ENCODE data around the gene TOMM70. TPM values are rescaled to one million over a fixed set of nuclear protein-coding genes. Genes with fewer than 3 reads are reported as not detected.

The TOMM70 gene
- polyA plus RNA-seq, 4 donors = 16.2 to 72.0 (median 26.0) TPM

- H3K27me3 ChIP-seq (ENCODE audit: control insufficient read depth in 3 of 3, insufficient read depth in 3 of 3, low read length in 3 of 3) = no peaks in the 10 kb centered on the region
- H3K4me1 ChIP-seq (ENCODE audit: control insufficient read depth in 3 of 3, insufficient read depth in 2 of 3, low read depth in 1 of 3, low read length in 2 of 3) = no peaks in the 10 kb centered on the region
- no peak overlapping the region for H3K4me3 ChIP-seq (ENCODE audit: low read depth in 1 of 3, low read length in 3 of 3)
- DNase-seq (no peak), FAIRE-seq (no peak)
- peaks cover 2 to 14% (median 5%) of the 10 kb centered on the region in 3 donors for H3K36me3 ChIP-seq (ENCODE audit: control insufficient read depth in 3 of 3, insufficient read depth in 2 of 3, low read depth in 1 of 3, low read length in 3 of 3)
- H3K27ac ChIP-seq (ENCODE audit: low read depth in 1 of 3, low read length in 2 of 3) = no peak overlapping the region
- H3K9me3 ChIP-seq (ENCODE audit: control insufficient read depth in 2 of 2, insufficient read depth in 1 of 2, low read depth in 1 of 2, low read length in 1 of 2) = no peaks in the 10 kb centered on the region
Measured at GRCh38 chr3:100324044-100324443, 76.8 kb downstream of the TOMM70 start.

DNA sequence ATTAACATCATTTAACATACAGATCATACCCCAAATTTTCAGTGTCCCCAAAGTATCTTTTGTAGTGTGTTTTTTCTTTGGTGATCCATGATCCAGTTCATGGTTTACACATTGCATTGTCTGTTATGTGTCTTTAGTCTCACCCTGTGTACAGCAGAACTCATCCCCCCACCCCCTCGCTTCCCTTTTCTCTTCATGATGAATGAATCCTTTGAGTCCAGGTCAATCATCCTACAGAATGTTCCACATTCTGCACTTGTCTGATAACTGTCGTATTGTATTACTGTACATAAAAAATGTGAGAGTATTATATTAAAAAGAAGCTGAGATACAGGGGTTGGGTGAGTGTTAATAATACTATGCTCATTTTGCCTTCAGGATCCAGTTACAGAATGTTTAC lies 80.9 kb downstream of the TOMM70 start:
- H3K4me3 ChIP-seq (ENCODE audit: low read depth in 1 of 3, low read length in 3 of 3) = no peak overlapping the region
- DNase-seq = no peak
- no peak for FAIRE-seq
- no peaks in the 10 kb centered on the region for H3K4me1 ChIP-seq (ENCODE audit: control insufficient read depth in 3 of 3, insufficient read depth in 2 of 3, low read depth in 1 of 3, low read length in 2 of 3)
- H3K36me3 ChIP-seq (ENCODE audit: control insufficient read depth in 3 of 3, insufficient read depth in 2 of 3, low read depth in 1 of 3, low read length in 3 of 3) = peaks cover 2 to 18% (median 5%) of the 10 kb centered on the region in 3 donors
- no peaks in the 10 kb centered on the region for H3K9me3 ChIP-seq (ENCODE audit: control insufficient read depth in 2 of 2, insufficient read depth in 1 of 2, low read depth in 1 of 2, low read length in 1 of 2)
- 91 to 96% (median 92%) methylated on average over 2 of the region's 2 CpGs for WGBS, 3 donors
- no peaks in the 10 kb centered on the region for H3K27me3 ChIP-seq (ENCODE audit: control insufficient read depth in 3 of 3, insufficient read depth in 3 of 3, low read length in 3 of 3)
- H3K27ac ChIP-seq (ENCODE audit: low read depth in 1 of 3, low read length in 2 of 3) = no peak overlapping the region

DNA sequence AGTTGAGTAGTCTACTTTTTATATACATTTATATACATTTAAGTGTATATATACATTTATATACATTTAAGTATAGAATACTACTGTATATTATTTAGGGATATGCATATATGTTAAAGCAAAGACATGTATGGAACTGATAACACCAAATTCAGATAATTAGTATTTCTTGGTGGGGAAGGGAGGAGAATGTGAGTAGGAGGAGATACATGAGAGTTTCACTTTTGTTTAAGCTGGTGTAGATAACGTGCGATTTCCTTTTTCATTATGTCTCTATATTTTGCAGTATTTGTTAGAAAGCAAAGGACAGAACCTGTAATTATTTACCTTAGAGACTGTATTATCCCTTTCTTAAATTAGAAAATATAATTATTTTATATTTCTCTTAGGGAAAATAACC lies 83.0 kb downstream of the TOMM70 start:
- Histone ChIP-seq H3K27me3 (ENCODE audit: control insufficient read depth in 3 of 3, insufficient read depth in 3 of 3, low read length in 3 of 3) (no peaks in the 10 kb centered on the region), H3K36me3 (ENCODE audit: control insufficient read depth in 3 of 3, insufficient read depth in 2 of 3, low read depth in 1 of 3, low read length in 3 of 3) (peaks cover 2 to 23% (median 4%) of the 10 kb centered on the region in 3 donors), H3K4me1 (ENCODE audit: control insufficient read depth in 3 of 3, insufficient read depth in 2 of 3, low read depth in 1 of 3, low read length in 2 of 3) (no peaks in the 10 kb centered on the region), H3K27ac (ENCODE audit: low read depth in 1 of 3, low read length in 2 of 3) (no peak overlapping the region), H3K4me3 (ENCODE audit: low read depth in 1 of 3, low read length in 3 of 3) (no peak overlapping the region), H3K9me3 (ENCODE audit: control insufficient read depth in 2 of 2, insufficient read depth in 1 of 2, low read depth in 1 of 2, low read length in 1 of 2) (no peaks in the 10 kb centered on the region)
- FAIRE-seq (no peak), DNase-seq (no peak)
- WGBS, 3 donors = 44 to 83% (median 65%) methylated on average over 2 of the region's 2 CpGs

- H3K27me3 ChIP-seq (ENCODE audit: control insufficient read depth in 3 of 3, insufficient read depth in 3 of 3, low read length in 3 of 3) = no peaks in the 10 kb centered on the region
- WGBS, 3 donors = 26 to 32% (median 29%) methylated on average over 8 of the region's 8 CpGs
- H3K4me1 ChIP-seq (ENCODE audit: control insufficient read depth in 3 of 3, insufficient read depth in 2 of 3, low read depth in 1 of 3, low read length in 2 of 3) = no peaks in the 10 kb centered on the region
- no peak for FAIRE-seq
- no peaks in the 10 kb centered on the region for H3K9me3 ChIP-seq (ENCODE audit: control insufficient read depth in 2 of 2, insufficient read depth in 1 of 2, low read depth in 1 of 2, low read length in 1 of 2)
- H3K4me3 ChIP-seq (ENCODE audit: low read depth in 1 of 3, low read length in 3 of 3) = no peak overlapping the region
- peaks cover 2 to 22% (median 4%) of the 10 kb centered on the region in 3 donors for H3K36me3 ChIP-seq (ENCODE audit: control insufficient read depth in 3 of 3, insufficient read depth in 2 of 3, low read depth in 1 of 3, low read length in 3 of 3)
- peak; percentile 47 to 71 for DNase-seq
- H3K27ac ChIP-seq (ENCODE audit: low read depth in 1 of 3, low read length in 2 of 3) = no peak overlapping the region
Measured at GRCh38 chr3:100316641-100317069, 84.2 kb downstream of the TOMM70 start.

Other genes with a start within 250 kb of the TOMM70 start
- gene TBC1D23, start 140.1 kb downstream of the TOMM70 start, polyA plus RNA-seq = 10 to 100 TPM; 17.9 to 40.9 (median 36.0) TPM
- 100 to 1,000 TPM in 1 of 4 donors, 10 to 100 TPM in 2, 1 to 10 TPM in 1; 7.0 to 102 (median 16.1) TPM for gene NIT2, start 66.3 kb downstream of the TOMM70 start, polyA plus RNA-seq
- gene LNP1, start 450 bp upstream of the TOMM70 start, polyA plus RNA-seq = 1 to 10 TPM in 2 of 4 donors, not detected in 2; 1.8 to 2.5 TPM
- gene TMEM45A, start 91.5 kb upstream of the TOMM70 start, polyA plus RNA-seq = 1 to 10 TPM in 3 of 4 donors, not detected in 1; 5.1 to 7.5 (median 6.9) TPM
- gene ADGRG7, start 208.5 kb upstream of the TOMM70 start, polyA plus RNA-seq = 10 to 100 TPM; 25.9 to 90.1 (median 48.2) TPM

Measured in small intestine (tissue), 7 donors.